Renal cortex interstitium (tissue), 11 donors: ENCODE measurements around the gene ETFB. TPM values are rescaled to one million over a fixed set of nuclear protein-coding genes. Genes with fewer than 3 reads are reported as not detected.

Experiments
- DNase-seq, 11 donors: peaks; one replicate each; pipeline ENCODE4 v3.0.0-alpha.2; 2013; ENCODE audit warnings: low read depth in 9 of 11, low spot score in 4 of 11; ENCODE audit errors: extremely low read depth in 1 of 11
- polyA plus RNA-seq, 3 donors: library from polyadenylated mRNA; unstranded; fragments of 120-200 nt; gene quantifications; one replicate each; pipeline ENCODE4 v1.2.1, GENCODE V29; 2013; ENCODE audit not compliant: insufficient read length in 3 of 3

The ETFB gene
- polyA plus RNA-seq, 3 donors: 124 to 158 (median 140) TPM

- DNase-seq: peak in 10 of 11 donors; percentile 72 to 93 (median 88)
Measured at GRCh38 chr19:51339687-51340656, 26.2 kb downstream of the ETFB start.

DNA sequence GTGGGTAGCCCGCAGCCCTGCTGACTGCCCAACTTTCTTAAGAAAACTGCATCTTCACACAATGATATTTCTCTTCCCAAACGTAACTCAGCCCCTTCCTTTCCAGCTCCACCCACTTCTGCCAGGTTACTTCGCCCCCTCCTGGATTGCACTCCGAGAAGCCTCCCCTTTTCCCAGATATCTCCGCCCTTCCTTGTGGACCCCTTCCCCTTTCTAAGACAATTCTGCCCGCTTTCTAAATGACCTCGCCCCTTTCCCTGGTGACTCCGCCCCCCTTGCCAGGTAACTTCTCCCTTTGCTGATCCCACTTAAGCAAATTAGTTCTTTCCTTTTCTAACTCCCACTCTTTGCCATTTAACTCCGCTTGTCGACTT, 26.9 kb downstream of the ETFB start:
- no peak for DNase-seq

- DNase-seq: peak in 10 of 11 donors; percentile 58 to 79 (median 72)
Measured at GRCh38 chr19:51338563-51339312, 27.4 kb downstream of the ETFB start.

DNA sequence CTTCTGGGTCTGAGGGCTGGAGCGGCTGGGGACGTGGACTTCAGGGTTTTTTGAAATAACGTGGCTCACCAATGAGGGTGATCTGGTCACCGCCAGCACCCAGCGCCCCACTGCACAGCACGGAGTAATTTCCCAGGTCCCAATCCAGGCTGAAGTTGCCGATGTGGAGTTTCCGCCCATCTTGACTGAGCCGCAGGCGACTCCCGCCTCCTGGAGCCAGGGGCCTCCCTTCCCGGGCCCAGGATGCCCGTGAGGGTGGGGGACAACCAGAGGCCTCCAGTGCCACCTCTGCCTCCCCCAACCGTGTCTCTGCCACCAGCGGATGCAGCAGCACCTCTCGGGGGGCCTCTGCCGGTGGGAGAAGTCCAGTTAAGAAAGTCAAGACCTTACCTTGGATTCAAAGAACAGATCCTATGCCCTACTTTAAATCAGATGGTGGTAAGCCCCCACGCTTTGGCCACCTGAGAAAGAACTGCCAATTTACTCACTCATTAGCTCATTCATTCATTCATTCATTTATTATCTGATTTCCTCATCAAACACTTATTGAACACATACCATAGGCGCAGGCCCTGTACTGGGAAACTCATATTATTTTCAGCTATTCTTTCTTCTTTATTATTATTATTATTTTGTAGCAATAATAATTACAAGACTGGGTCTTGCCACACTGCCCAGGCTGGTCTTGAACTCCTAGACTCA, 28.2 kb downstream of the ETFB start:
- DNase-seq: no peak

DNA sequence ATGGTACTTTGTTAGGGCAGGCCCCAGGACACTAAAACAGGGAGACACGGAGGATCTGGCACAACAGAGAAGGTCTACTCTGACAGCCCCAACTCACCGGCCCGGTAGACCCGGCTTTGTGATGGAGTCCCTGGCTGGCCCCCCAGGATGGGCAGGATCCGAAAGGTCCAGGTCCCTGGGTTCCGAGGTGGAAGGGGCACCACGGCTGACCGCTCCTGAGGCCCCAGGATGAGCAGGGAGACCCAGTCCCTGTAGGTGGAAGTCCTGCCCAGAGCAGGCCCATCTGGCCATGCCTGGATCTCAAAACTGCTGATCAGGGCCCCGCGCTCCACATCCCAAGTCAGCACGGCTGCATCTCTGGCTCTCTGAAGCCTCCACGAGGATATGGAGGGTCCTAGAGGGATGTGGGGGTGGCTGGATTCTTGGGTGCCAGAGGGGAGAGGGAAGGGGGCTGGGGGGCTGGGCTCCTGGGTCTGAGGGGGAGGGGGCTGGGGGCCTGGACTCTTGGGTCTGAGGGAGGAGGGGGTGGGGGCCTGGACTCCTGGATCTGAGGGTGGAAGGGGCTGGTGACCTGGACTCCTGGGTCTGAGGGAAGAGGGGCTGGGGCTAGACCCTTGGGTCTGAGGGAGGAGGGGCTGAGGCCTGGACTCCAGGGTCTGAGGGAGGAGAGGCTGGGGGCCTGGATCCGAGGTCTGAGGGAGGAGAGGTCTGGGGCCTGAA, 28.9 kb downstream of the ETFB start:
- DNase-seq: no peak

DNA sequence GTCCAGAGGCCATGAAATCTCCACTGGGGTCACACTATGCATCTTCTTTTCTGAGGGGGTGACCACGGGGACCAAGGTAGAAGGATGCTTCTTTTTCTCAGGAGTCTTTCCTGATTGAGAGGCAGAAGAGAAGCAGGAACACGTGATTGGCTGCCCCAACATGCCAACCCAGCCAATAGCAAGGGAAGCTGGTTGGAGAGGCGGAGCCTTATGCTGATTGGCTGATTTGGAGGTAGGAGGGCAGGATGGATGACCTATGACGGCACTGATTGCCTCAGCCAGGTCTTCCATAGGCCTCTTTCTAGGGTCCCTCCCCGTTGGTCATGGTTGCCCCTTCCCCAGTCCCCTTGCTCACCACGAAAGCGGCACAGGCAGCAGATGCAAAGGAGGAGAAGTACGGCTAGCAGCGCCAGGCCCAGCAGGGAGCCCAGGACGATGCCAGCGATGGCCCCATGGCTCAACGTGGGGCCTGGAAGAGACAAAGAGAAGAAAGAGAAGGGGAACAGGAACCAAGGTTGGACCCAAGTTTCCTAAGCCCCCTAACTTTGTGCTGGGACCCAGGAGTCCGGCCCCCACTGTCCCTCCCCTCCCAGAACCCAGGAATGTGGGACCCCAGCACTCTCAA, 32.2 kb downstream of the ETFB start:
- DNase-seq: no peak

DNA sequence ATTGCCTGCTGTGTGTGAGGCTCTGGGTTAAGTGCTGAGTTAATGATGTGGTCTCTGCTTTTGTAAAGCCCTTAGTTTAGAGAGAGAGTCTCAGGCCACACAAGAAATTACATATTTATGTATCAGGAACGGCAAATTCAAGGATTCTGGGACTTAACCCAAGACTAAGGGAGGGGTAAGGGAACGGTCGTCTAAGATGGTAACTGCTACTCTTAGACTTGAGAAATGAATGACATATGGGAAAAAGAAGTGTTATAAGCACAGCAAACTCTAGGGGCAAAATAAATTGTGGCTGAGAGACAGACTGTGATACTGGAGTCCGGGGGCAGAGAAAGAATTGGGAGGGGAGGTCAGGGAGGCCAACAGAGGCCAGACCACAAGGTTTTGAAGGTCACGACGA, 34.5 kb downstream of the ETFB start:
- no peak for DNase-seq

GRCh38 chr19:51331193-51331592, 35.0 kb downstream of the ETFB start:
- no peak for DNase-seq

- no peak for DNase-seq
Measured at GRCh38 chr19:51330366-51330765, 35.8 kb downstream of the ETFB start.

GRCh38 chr19:51329411-51329810, 36.8 kb downstream of the ETFB start:
- no peak for DNase-seq

DNA sequence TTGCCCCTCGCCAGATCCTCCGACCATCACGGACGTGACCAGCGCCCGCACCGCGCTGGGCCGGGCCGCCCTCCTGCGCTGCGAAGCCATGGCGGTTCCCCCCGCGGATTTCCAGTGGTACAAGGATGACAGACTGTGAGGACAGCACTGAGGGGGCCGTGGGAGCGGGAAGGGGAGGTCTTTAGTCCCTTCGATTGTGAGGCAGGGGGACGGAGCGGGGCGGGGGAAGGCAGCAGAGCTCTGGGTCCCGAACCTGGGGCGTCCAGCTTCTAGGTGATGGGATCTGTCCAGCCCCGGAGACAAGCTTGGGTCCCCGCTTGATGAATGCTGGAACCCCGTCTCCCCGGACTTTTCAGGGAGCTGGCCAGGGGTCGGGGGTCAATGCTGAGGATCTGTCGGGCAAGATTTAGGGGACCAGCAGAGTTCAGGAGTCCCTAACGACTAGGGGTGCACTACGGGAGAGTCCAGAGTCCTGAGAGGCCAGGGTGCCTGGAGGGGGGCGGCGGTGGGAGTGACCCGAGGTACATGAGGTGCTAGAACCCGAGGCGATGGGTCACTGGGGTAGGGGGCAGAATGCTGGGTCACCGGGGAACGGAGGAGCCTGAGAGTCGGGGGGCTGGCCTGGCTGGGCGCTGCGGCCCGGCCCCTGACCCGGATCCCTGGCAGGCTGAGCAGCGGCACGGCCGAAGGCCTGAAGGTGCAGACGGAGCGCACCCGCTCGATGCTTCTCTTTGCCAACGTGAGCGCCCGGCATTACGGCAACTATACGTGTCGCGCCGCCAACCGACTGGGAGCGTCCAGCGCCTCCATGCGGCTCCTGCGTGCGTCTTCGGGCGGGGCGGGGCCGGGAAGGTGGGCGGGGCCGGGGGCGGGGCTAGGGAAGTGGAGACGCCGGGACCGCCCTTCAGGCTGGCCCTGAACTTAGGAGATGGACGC, 38.9 kb downstream of the ETFB start:
- peak in 5 of 11 donors; percentile 35 to 54 (median 51) for DNase-seq

GRCh38 chr19:51326216-51327065, 39.7 kb downstream of the ETFB start:
- DNase-seq: no peak

- no peak for DNase-seq
Measured at GRCh38 chr19:51325161-51325976, 40.8 kb downstream of the ETFB start.

GRCh38 chr19:51324167-51324481, 42.1 kb downstream of the ETFB start:
- DNase-seq: no peak

DNA sequence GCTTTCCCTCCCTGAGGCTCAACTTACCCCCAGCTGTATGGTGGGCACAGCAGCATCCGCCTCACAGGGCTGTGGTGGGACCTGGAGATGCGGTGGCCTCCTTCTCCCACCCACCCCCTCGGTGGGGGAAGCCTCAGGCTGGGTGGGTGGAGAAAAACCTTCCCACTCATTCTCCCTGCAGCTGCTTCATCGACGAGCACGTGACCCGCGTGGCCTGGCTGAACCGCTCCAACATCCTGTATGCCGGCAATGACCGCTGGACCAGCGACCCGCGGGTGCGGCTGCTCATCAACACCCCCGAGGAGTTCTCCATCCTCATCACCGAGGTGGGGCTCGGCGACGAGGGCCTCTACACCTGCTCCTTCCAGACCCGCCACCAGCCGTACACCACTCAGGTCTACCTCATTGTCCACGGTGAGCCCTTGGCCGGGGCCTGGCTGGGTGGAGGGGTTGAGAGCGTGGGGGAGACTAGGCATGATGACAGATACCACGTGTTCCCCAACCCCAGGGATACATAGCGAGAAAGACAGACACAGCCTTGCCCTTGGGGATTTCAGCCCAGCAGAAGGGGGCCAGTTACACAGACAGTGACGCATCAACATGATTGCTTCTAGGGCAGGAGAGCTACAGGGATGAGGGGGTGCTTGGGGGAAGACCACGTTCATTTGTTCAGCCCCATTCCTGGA, 42.6 kb downstream of the ETFB start:
- no peak for DNase-seq
